Endodermal cell (in vitro differentiated cells): ENCODE measurements around the gene ZBTB16. TPM values are rescaled to one million over a fixed set of nuclear protein-coding genes. Genes with fewer than 3 reads are reported as not detected.

Experiments
- DNase-seq: peaks from one replicate; pipeline ENCODE4 v3.0.0-alpha.2; 2017
- H3K27ac ChIP-seq: 2 replicates; pipeline ENCODE4 v1.5.1; 2013; ENCODE audit warnings: mild to moderate bottlenecking, low read depth, low read length, moderate library complexity
- H3K27me3 ChIP-seq: 2 replicates; pipeline ENCODE4 v1.6.1; 2013; ENCODE audit warnings: mild to moderate bottlenecking, low read length, moderate library complexity; ENCODE audit not compliant: insufficient read depth, control insufficient read depth, poor library complexity, severe bottlenecking
- H3K36me3 ChIP-seq: 2 replicates; pipeline ENCODE4 v1.7.0; 2013; ENCODE audit warnings: mild to moderate bottlenecking, low read length, moderate library complexity; ENCODE audit not compliant: control insufficient read depth, insufficient read depth
- H3K4me1 ChIP-seq: one replicate; pipeline ENCODE4 v1.7.0; 2013; ENCODE audit warnings: low read length; ENCODE audit not compliant: control insufficient read depth, insufficient read depth
- H3K4me3 ChIP-seq: 2 replicates; pipeline ENCODE4 v1.5.1; 2013; ENCODE audit warnings: mild to moderate bottlenecking, low read length, moderate library complexity
- H3K9ac ChIP-seq: 2 replicates; pipeline ENCODE4 v1.6.1; 2013; ENCODE audit warnings: mild to moderate bottlenecking, low read length, moderate library complexity; ENCODE audit not compliant: poor library complexity, severe bottlenecking; ENCODE audit errors: extremely low read depth
- H3K9me3 ChIP-seq: 2 replicates; pipeline ENCODE4 v1.6.1; 2013; ENCODE audit warnings: mild to moderate bottlenecking, low read length, moderate library complexity; ENCODE audit not compliant: control insufficient read depth
- H3K27ac Mint-ChIP-seq: 2 replicates; pipeline ENCODE4 v1.8.0; 2020; ENCODE audit warnings: mixed read lengths
- H3K27me3 Mint-ChIP-seq: 2 replicates; pipeline ENCODE4 v1.8.0; 2021; ENCODE audit warnings: mild to moderate bottlenecking, mixed read lengths; ENCODE audit not compliant: insufficient read depth
- H3K36me3 Mint-ChIP-seq: 2 replicates; pipeline ENCODE4 v1.8.0; 2020; ENCODE audit warnings: low read depth, mixed read lengths
- H3K4me1 Mint-ChIP-seq: 2 replicates; pipeline ENCODE4 v1.8.0; 2020; ENCODE audit warnings: mixed read lengths
- H3K4me3 Mint-ChIP-seq: 2 replicates; pipeline ENCODE4 v1.8.0; 2020; ENCODE audit warnings: mild to moderate bottlenecking, moderate library complexity, mixed read lengths
- H3K9me3 Mint-ChIP-seq: 2 replicates; pipeline ENCODE4 v1.8.0; 2020; ENCODE audit warnings: mild to moderate bottlenecking, mixed read lengths
- CTCF ChIP-seq: fragments of 200-600 bp; sonication (generic); conservative IDR thresholded peaks from 2 replicates; pipeline ENCODE4 v1.5.0; 2021; ENCODE audit warnings: antibody characterized with exemption, mild to moderate bottlenecking
- WGBS, 2 experiments: methylation state at CpG; one replicate each; pipeline versions ENCODE4 v1.1.5 to v1.1.7; 2013; ENCODE audit warnings: missing lambda C conversion rate in 2 of 2, mixed read lengths in 1 of 2; ENCODE audit not compliant: insufficient coverage in 1 of 2, insufficient read length in 1 of 2; 5-methylcytosine and 5-hydroxymethylcytosine counted together
- total RNA-seq, 2 donors: library from RNA; stranded (reverse); fragmentation: NEBNext Ultra II Directional in 1 of 2; extraction: Animal tissue kit (Norgen Biotek cat#: 25700) in 1 of 2; gene quantifications; 2 replicates in 1 of 2; 3 replicates in 1 of 2; pipeline ENCODE4 v1.2.1, GENCODE V29; 2021

The ZBTB16 gene
- total RNA-seq, 2 donors from 2014 or later = 4.1 to 5.8 TPM

- Mint-ChIP-seq H3K4me1 (peaks cover 71% of the 10 kb centered on the region), H3K4me3 (no peak overlapping the region), H3K27me3 (peaks cover 86% of the 10 kb centered on the region), H3K27ac (no peak overlapping the region), H3K36me3 (no peaks in the 10 kb centered on the region), H3K9me3 (no peaks in the 10 kb centered on the region)
- peak; percentile 89 for DNase-seq
- Histone ChIP-seq H3K36me3 (no peaks in the 10 kb centered on the region), H3K27ac (no peak overlapping the region), H3K4me1 (peaks cover 21% of the 10 kb centered on the region), H3K4me3 (no peak overlapping the region), H3K9me3 (no peaks in the 10 kb centered on the region), H3K9ac (no peak overlapping the region), H3K27me3 (peaks cover 16% of the 10 kb centered on the region)
- peak; percentile 81 for TF ChIP-seq CTCF
- WGBS, 2 experiments = 45 to 47% methylated on average over 12 to 18 of the region's 18 CpGs
Measured at GRCh38 chr11:114075891-114076441, 16.5 kb downstream of the ZBTB16 start.

GRCh38 chr11:114076921-114077331 is 17.4 kb downstream of the ZBTB16 start:
- H3K4me1 ChIP-seq = peaks cover 21% of the 10 kb centered on the region
- H3K27me3 Mint-ChIP-seq = peaks cover 87% of the 10 kb centered on the region
- WGBS, 2 experiments = 33 to 49% methylated on average over 1 to 3 of the region's 3 CpGs
- peak overlapping the region; percentile 98 for H3K27ac Mint-ChIP-seq
- no peaks in the 10 kb centered on the region for H3K36me3 ChIP-seq
- no peak for TF ChIP-seq CTCF
- H3K4me1 Mint-ChIP-seq = peaks cover 78% of the 10 kb centered on the region
- H3K9ac ChIP-seq = peak overlapping the region; percentile 72
- peak overlapping the region; percentile 62 for H3K4me3 ChIP-seq
- peaks cover 18% of the 10 kb centered on the region for H3K27me3 ChIP-seq
- H3K9me3 ChIP-seq = no peaks in the 10 kb centered on the region
- peak; percentile 58 for DNase-seq
- no peaks in the 10 kb centered on the region for H3K9me3 Mint-ChIP-seq
- peak overlapping the region; percentile 65 for H3K27ac ChIP-seq
- H3K36me3 Mint-ChIP-seq = no peaks in the 10 kb centered on the region
- H3K4me3 Mint-ChIP-seq = peak overlapping the region; percentile 35

- Histone ChIP-seq H3K9ac (peak overlapping the region; percentile 72), H3K9me3 (no peaks in the 10 kb centered on the region), H3K36me3 (no peaks in the 10 kb centered on the region), H3K4me1 (peaks cover 21% of the 10 kb centered on the region), H3K4me3 (peak overlapping the region; percentile 62), H3K27ac (peak overlapping the region; percentile 65), H3K27me3 (peaks cover 13% of the 10 kb centered on the region)
- H3K9me3 Mint-ChIP-seq = no peaks in the 10 kb centered on the region
- DNase-seq = peak; percentile 73
- no peaks in the 10 kb centered on the region for H3K36me3 Mint-ChIP-seq
- no peak for TF ChIP-seq CTCF
- 53 to 77% methylated on average over 9 of the region's 9 CpGs for WGBS, 2 experiments
- H3K27me3 Mint-ChIP-seq = peaks cover 87% of the 10 kb centered on the region
- H3K4me3 Mint-ChIP-seq = peak overlapping the region; percentile 35
- peaks cover 78% of the 10 kb centered on the region for H3K4me1 Mint-ChIP-seq
- peak overlapping the region; percentile 98 for H3K27ac Mint-ChIP-seq
Measured at GRCh38 chr11:114077482-114078305, 18.2 kb downstream of the ZBTB16 start.
